Mesendoderm (in vitro differentiated cells): ENCODE measurements around the gene HDAC4.

Experiments used
- DNase-seq: peaks from one replicate; pipeline ENCODE4 v3.0.0; 2013
- H2AK5ac ChIP-seq: 2 replicates; pipeline ENCODE4 v1.6.1; 2013; ENCODE audit warnings: low read length, inconsistent platforms
- H2BK120ac ChIP-seq: 2 replicates; pipeline ENCODE4 v1.6.1; 2013; ENCODE audit warnings: low read depth, mild to moderate bottlenecking, low read length, moderate library complexity, mixed read lengths
- H2BK15ac ChIP-seq: replicated peaks from 2 replicates; pipeline ENCODE4 v1.6.1; 2013; ENCODE audit warnings: low read depth, mild to moderate bottlenecking, moderate library complexity
- H2BK5ac ChIP-seq: 2 replicates; pipeline ENCODE4 v1.6.1; 2013; ENCODE audit warnings: low read length, inconsistent platforms
- H3K18ac ChIP-seq: 2 replicates; pipeline ENCODE4 v1.6.1; 2013; ENCODE audit warnings: mild to moderate bottlenecking, low read length, mixed read lengths
- H3K23ac ChIP-seq: one replicate; pipeline ENCODE4 v1.6.1; 2013; ENCODE audit warnings: low read length
- H3K27ac ChIP-seq: 2 replicates; pipeline ENCODE4 v1.5.1; 2013; ENCODE audit warnings: low read depth, mild to moderate bottlenecking, inconsistent platforms, low read length, moderate library complexity
- H3K27me3 ChIP-seq: 2 replicates; pipeline ENCODE4 v1.6.1; 2013; ENCODE audit warnings: low read length, control low read depth, mild to moderate bottlenecking, inconsistent platforms; ENCODE audit not compliant: insufficient read depth, poor library complexity
- H3K36me3 ChIP-seq: 2 replicates; pipeline ENCODE4 v1.6.1; 2013; ENCODE audit warnings: low read length, inconsistent platforms; ENCODE audit not compliant: control insufficient read depth, insufficient read depth
- H3K4ac ChIP-seq: one replicate; pipeline ENCODE4 v1.6.1; 2013; ENCODE audit warnings: low read depth, mild to moderate bottlenecking, low read length, moderate library complexity
- H3K4me1 ChIP-seq: 2 replicates; pipeline ENCODE4 v1.6.1; 2013; ENCODE audit warnings: low read depth, low read length, inconsistent platforms; ENCODE audit not compliant: control insufficient read depth
- H3K4me2 ChIP-seq: 2 replicates; pipeline ENCODE4 v1.6.1; 2013; ENCODE audit warnings: low read length
- H3K4me3 ChIP-seq: 2 replicates; pipeline ENCODE4 v1.5.1; 2013; ENCODE audit warnings: mild to moderate bottlenecking, low read length
- H3K56ac ChIP-seq: one replicate; pipeline ENCODE4 v1.6.1; 2013; ENCODE audit warnings: low read length
- H3K79me1 ChIP-seq: 2 replicates; pipeline ENCODE4 v1.6.1; 2013; ENCODE audit warnings: low read length, inconsistent platforms
- H3K79me2 ChIP-seq: 2 replicates; pipeline ENCODE4 v1.6.1; 2013; ENCODE audit warnings: mild to moderate bottlenecking, low read length; ENCODE audit not compliant: control insufficient read depth, insufficient read depth
- H3K9ac ChIP-seq: 2 replicates; pipeline ENCODE4 v1.6.1; 2013; ENCODE audit warnings: low read length, inconsistent platforms
- H4K5ac ChIP-seq: one replicate; pipeline ENCODE4 v1.6.1; 2013; ENCODE audit warnings: low read length
- H4K8ac ChIP-seq: one replicate; pipeline ENCODE4 v1.6.1; 2013; ENCODE audit warnings: low read depth, mild to moderate bottlenecking, control low read depth, low read length, moderate library complexity
- WGBS: extraction: QIAGEN DNeasy Blood & Tissue Kit; methylation state at CpG from one replicate; pipeline ENCODE4 v1.1.7; 2013; ENCODE audit warnings: low lambda C conversion rate, missing lambda C conversion rate; ENCODE audit not compliant: insufficient coverage; ENCODE audit errors: extremely low coverage; 5-methylcytosine and 5-hydroxymethylcytosine counted together

The HDAC4 gene

DNA sequence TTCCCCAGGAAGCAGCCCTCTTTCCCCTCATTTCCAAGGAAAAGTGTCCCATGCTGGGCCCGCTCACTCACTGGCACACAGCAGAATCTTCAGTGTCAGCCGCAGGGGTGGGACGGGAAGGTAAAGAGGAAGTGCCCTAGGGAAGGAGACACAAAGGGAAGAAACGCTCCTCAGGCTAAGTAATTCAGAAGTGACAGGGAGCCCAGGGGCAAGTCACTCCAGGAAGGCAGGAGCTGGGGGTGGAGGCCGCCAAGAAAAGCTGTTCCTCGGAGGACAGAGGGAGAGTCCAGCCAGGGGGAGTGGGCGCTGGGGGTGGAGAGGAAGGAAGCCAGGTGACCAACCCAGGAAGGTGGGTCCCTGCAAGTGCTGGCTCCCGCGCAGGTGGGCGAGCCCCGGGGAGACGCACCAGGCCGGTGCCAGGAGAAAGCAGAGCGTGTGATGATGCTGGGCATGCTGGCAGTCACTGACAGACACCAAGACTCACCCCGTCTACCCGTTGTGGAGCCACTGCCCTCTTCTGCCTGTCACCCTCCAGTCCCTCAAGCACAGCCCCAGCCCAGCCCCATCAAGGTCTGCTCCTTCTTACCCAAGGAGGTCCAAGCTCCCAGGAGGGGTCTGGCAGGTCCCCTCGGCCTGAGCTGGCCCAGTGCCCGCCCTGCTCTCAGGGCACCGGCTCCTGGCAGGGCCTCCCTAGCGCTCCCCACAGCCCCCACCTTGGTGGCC is 21.7 kb downstream of the HDAC4 start:
- no peak overlapping the region for H3K56ac ChIP-seq
- H3K4me3 ChIP-seq, result no peak overlapping the region
- H3K23ac ChIP-seq, result no peak overlapping the region
- peaks cover 21% of the 10 kb centered on the region for H3K79me2 ChIP-seq
- no peak overlapping the region for H3K4me2 ChIP-seq
- no peak for DNase-seq
- H2BK5ac ChIP-seq, result no peak overlapping the region
- H2AK5ac ChIP-seq, result no peak overlapping the region
- H3K18ac ChIP-seq, result no peak overlapping the region
- no peak overlapping the region for H3K4ac ChIP-seq
- no peak overlapping the region for H4K5ac ChIP-seq
- no peak overlapping the region for H2BK15ac ChIP-seq
- H3K36me3 ChIP-seq, result no peaks in the 10 kb centered on the region
- peaks cover 12% of the 10 kb centered on the region for H3K79me1 ChIP-seq
- peaks cover 3% of the 10 kb centered on the region for H3K4me1 ChIP-seq
- H3K27ac ChIP-seq, result no peak overlapping the region
- H4K8ac ChIP-seq, result no peak overlapping the region
- no peaks in the 10 kb centered on the region for H3K27me3 ChIP-seq
- H3K9ac ChIP-seq, result no peak overlapping the region
- whole genome bisulfite sequencing, result no CpG with 5 or more reads among the region's 20 CpGs
- no peak overlapping the region for H2BK120ac ChIP-seq

DNA sequence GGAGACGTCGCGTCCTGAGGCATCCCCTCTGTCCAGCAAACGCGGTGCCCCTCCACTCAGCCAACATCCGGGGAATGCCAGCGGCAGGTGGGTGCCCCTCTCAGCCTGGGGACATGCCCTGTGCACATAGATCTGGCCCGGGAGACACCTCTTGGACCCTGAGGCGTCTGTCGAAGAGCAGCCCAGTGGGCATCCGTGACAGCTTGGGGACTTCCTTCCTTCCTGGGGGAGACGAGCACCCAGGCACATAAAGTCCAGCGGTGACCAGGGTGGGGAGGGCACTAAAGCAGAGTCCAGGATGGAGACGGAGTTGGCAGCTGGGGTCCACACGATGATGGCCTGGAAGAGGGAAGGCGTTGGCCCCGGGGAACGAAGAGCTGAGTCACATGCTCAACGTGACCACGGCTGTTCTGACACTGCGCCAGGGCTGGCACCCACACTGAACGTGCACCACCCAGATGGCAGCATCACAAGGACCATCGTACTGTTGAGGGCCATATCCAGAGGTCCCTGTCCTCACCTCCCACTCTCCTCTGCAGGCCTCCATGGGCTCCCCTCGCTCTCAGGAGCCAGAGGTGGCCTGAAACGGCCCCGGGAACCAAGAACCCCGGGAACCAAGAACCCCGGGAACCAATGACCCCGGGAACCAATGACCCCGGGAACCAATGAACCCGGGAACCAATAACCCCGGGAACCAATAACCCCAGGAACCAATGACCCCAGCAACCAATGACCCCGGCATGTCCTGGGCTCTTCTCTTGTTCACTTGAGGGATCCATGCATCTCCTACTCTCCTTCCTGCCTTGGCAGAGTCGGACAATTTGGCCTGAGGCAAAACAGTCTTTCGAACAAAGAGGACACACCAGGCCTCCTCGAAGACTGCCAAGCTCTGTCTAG is 22.6 kb downstream of the HDAC4 start:
- Histone ChIP-seq H3K4me3 (no peak overlapping the region), H4K8ac (no peak overlapping the region), H3K79me2 (peaks cover 20% of the 10 kb centered on the region), H3K79me1 (peaks cover 12% of the 10 kb centered on the region), H2BK5ac (no peak overlapping the region), H2AK5ac (no peak overlapping the region), H3K36me3 (no peaks in the 10 kb centered on the region), H3K4ac (no peak overlapping the region), H3K4me1 (peaks cover 3% of the 10 kb centered on the region), H3K56ac (no peak overlapping the region), H3K27me3 (no peaks in the 10 kb centered on the region), H2BK120ac (no peak overlapping the region), H4K5ac (no peak overlapping the region), H3K18ac (no peak overlapping the region), H3K27ac (no peak overlapping the region), H3K4me2 (no peak overlapping the region), H2BK15ac (no peak overlapping the region), H3K9ac (no peak overlapping the region), H3K23ac (no peak overlapping the region)
- DNase-seq, result no peak
- WGBS, result no CpG with 5 or more reads among the region's 36 CpGs

DNA sequence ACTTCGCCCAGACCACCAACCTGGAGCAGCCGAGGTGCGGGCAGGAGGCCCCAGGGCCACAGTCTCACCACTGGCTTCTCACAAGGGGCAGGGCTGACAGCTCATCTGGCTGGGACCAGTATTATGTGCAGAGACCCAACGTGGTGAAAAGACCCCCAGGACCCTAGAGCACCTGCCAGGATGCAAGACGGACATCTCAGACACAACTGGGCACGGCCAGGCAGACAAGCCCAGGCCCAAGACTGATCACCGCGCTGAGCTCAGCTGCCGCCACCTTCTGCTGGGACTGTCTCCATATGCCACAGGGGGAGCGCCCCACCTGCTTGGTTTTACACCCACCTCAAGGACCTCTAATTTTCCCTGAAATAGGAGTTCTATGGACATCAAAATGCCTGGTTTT is 23.2 kb downstream of the HDAC4 start:
- Histone ChIP-seq H3K79me2 (peaks cover 23% of the 10 kb centered on the region), H4K8ac (no peak overlapping the region), H3K9ac (no peak overlapping the region), H3K4me3 (no peak overlapping the region), H3K27ac (no peak overlapping the region), H2BK5ac (no peak overlapping the region), H3K4ac (no peak overlapping the region), H4K5ac (no peak overlapping the region), H3K23ac (no peak overlapping the region), H2BK15ac (no peak overlapping the region), H3K4me2 (no peak overlapping the region), H3K27me3 (no peaks in the 10 kb centered on the region), H3K79me1 (peaks cover 13% of the 10 kb centered on the region), H3K18ac (no peak overlapping the region), H2AK5ac (no peak overlapping the region), H3K4me1 (peaks cover 3% of the 10 kb centered on the region), H3K56ac (no peak overlapping the region), H3K36me3 (no peaks in the 10 kb centered on the region), H2BK120ac (no peak overlapping the region)
- no peak for DNase-seq
- WGBS, result no CpG with 5 or more reads among the region's 10 CpGs

DNA sequence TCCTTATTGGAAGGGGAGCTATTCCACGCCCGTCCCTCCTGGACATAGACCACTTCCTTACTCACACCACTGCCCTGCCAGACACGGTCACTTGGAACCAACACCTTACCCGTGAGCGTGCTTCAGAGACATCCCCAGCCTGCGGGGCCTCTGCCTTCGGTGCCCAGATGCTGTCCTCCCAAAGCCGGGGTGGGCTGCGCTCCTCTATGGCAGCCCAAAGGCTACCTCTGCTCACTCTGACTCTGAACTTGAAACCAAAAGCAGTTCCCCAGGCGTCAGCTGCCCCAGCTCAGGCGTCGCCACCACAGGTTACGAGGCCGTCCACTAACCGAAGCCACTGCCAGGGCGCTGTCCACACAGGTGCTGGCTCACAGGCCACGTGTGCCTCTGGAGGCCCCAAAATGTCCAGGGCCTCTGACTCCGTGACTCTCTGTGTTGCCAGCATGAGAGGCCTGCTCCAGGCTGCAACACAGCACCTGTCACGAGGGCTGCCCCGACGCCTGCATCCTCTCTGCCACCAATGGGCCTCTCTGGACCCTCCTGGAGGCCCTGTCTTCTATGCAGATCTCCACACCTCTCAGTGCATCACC is 23.8 kb downstream of the HDAC4 start:
- H3K79me1 ChIP-seq, result peaks cover 15% of the 10 kb centered on the region
- WGBS, result no CpG with 5 or more reads among the region's 21 CpGs
- no peak overlapping the region for H3K27ac ChIP-seq
- no peak overlapping the region for H3K4me2 ChIP-seq
- no peak overlapping the region for H4K5ac ChIP-seq
- no peak overlapping the region for H3K9ac ChIP-seq
- no peak overlapping the region for H3K4ac ChIP-seq
- no peak overlapping the region for H2BK5ac ChIP-seq
- no peak overlapping the region for H2BK15ac ChIP-seq
- DNase-seq, result no peak
- no peak overlapping the region for H2BK120ac ChIP-seq
- H3K4me3 ChIP-seq, result no peak overlapping the region
- no peak overlapping the region for H2AK5ac ChIP-seq
- H3K56ac ChIP-seq, result no peak overlapping the region
- no peak overlapping the region for H4K8ac ChIP-seq
- no peaks in the 10 kb centered on the region for H3K36me3 ChIP-seq
- H3K4me1 ChIP-seq, result peaks cover 3% of the 10 kb centered on the region
- no peak overlapping the region for H3K18ac ChIP-seq
- H3K23ac ChIP-seq, result no peak overlapping the region
- peaks cover 25% of the 10 kb centered on the region for H3K79me2 ChIP-seq
- H3K27me3 ChIP-seq, result no peaks in the 10 kb centered on the region

DNA sequence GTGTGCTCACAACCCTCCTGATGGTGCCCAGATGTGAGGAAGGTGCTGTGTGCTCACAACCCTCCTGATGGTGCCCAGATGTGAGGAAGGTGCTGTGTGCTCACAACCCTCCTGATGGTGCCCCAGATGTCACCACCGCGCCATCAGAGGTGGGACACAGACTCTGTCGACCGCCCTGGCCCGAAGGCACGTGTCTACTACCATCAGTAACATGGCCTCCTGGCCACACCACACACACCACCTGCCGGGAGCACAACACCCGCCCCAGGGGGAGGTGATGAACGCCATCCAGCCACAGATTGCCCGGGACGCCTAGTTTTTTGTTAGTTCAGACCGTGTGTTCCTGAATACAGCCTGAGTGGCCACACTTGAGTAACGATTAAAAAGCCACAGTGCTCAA is 24.5 kb downstream of the HDAC4 start:
- Histone ChIP-seq H3K9ac (no peak overlapping the region), H3K18ac (no peak overlapping the region), H3K23ac (no peak overlapping the region), H3K4me3 (no peak overlapping the region), H4K8ac (no peak overlapping the region), H3K4ac (no peak overlapping the region), H3K79me1 (peaks cover 16% of the 10 kb centered on the region), H2BK15ac (no peak overlapping the region), H3K4me1 (peaks cover 3% of the 10 kb centered on the region), H2AK5ac (no peak overlapping the region), H3K27ac (no peak overlapping the region), H3K36me3 (no peaks in the 10 kb centered on the region), H2BK5ac (no peak overlapping the region), H3K4me2 (no peak overlapping the region), H3K56ac (no peak overlapping the region), H2BK120ac (no peak overlapping the region), H3K27me3 (no peaks in the 10 kb centered on the region), H3K79me2 (peaks cover 25% of the 10 kb centered on the region), H4K5ac (no peak overlapping the region)
- no CpG with 5 or more reads among the region's 13 CpGs for WGBS
- no peak for DNase-seq
